WERI-Rb-1 (cell line): ENCODE measurements around the gene MCHR1.
"Not testable (repeated sequence)": the region's sequence is repeated elsewhere in the genome, so short reads cannot be mapped to it uniquely, and the experiment has no call there.

Experiments used
- DNase-seq: peaks from one replicate; pipeline ENCODE4 v3.0.0-alpha.2; 2020
- H3K27ac ChIP-seq: fragments of 250-450 bp; sonication (Bioruptor Pico); 2 replicates; pipeline ENCODE4 v1.5.1; 2020; ENCODE audit warnings: mild to moderate bottlenecking, moderate library complexity
- H3K27me3 ChIP-seq: fragments of 250-450 bp; sonication (Bioruptor Pico); 2 replicates; pipeline ENCODE4 v1.5.1; 2021; ENCODE audit warnings: mild to moderate bottlenecking, low read depth, moderate library complexity; ENCODE audit not compliant: insufficient read depth, severe bottlenecking
- H3K36me3 ChIP-seq: fragments of 250-450 bp; sonication (Bioruptor Pico); 2 replicates; pipeline ENCODE4 v1.5.1; 2020; ENCODE audit warnings: mild to moderate bottlenecking, moderate library complexity
- H3K4me3 ChIP-seq: 2 replicates; pipeline ENCODE4 v1.5.1; 2011; ENCODE audit warnings: low read depth, mild to moderate bottlenecking, control low read depth, low read length
- H3K9me3 ChIP-seq: fragments of 250-450 bp; sonication (Bioruptor Pico); 2 replicates; pipeline ENCODE4 v1.5.1; 2021; ENCODE audit warnings: mild to moderate bottlenecking, moderate library complexity; ENCODE audit not compliant: severe bottlenecking
- TF ChIP-seq, protein P1 (sequence below): IDR thresholded peaks from 2 replicates; pipeline ENCODE4 v1.5.1; 2011; ENCODE audit warnings: low read depth, mild to moderate bottlenecking, control low read depth, inconsistent platforms, low read length

The MCHR1 gene

DNA sequence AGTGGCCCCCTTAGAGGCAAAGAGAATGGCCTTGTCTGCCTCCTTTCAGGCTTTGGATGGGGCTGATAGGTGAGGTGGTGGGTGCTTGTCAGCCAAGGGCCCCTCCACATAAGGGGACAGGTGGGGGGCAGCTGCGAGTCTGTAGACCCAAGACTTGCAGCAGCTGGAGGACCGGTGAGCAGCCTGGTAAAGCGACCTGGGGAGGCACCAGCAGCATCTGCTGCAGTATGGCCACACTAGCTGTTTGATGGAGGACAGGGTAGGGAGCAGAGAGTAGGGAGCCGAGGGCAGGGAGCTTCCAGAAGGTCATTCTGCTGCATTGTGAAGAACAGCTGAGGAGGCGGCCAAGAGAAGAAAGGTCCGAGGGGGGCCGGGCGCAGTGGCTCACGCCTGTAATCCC lies 25.9 kb upstream of the MCHR1 start:
- no peaks in the 10 kb centered on the region for H3K9me3 ChIP-seq
- DNase-seq = no peak
- H3K27ac ChIP-seq = no peak overlapping the region
- H3K36me3 ChIP-seq = no peaks in the 10 kb centered on the region
- TF ChIP-seq, protein P1, sequence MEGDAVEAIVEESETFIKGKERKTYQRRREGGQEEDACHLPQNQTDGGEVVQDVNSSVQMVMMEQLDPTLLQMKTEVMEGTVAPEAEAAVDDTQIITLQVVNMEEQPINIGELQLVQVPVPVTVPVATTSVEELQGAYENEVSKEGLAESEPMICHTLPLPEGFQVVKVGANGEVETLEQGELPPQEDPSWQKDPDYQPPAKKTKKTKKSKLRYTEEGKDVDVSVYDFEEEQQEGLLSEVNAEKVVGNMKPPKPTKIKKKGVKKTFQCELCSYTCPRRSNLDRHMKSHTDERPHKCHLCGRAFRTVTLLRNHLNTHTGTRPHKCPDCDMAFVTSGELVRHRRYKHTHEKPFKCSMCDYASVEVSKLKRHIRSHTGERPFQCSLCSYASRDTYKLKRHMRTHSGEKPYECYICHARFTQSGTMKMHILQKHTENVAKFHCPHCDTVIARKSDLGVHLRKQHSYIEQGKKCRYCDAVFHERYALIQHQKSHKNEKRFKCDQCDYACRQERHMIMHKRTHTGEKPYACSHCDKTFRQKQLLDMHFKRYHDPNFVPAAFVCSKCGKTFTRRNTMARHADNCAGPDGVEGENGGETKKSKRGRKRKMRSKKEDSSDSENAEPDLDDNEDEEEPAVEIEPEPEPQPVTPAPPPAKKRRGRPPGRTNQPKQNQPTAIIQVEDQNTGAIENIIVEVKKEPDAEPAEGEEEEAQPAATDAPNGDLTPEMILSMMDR = no peak
- no peaks in the 10 kb centered on the region for H3K27me3 ChIP-seq
- no peak overlapping the region for H3K4me3 ChIP-seq

DNA sequence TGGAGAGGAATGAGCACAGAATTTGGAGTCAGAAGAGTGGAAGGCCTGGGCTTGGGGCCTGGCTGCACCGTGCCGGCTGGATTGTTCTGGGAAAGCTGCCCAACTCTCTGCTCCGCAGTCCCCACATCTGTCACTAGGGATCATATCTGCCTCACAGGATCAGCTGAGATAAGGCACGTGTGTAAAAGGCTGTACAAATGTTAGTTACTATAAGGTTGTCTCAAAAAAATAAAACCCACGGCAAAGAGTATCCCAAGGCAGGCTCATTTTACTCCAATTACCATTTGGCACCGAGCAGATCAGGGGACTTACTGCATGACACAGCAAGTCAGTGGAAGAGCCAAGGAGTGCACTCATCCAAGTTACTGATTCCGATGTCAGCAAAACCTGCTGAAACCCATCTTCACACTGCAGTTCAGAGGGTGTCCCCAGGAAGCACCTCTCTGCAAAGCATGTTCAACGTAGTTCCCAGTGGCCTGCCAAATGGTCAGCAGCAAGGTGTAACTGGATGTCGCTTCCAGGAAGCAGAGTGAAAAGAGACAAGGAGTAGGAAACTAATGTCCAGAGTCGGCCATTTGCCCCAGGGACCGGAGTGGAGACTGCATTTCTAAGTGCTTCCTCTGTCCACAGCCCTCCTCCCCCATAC lies 24.6 kb upstream of the MCHR1 start:
- DNase-seq = peak; percentile 45
- Histone ChIP-seq H3K9me3 (no peaks in the 10 kb centered on the region), H3K27me3 (no peaks in the 10 kb centered on the region), H3K36me3 (no peaks in the 10 kb centered on the region), H3K27ac (0 out of 2 replicates have a peak overlapping the region, but pooled peaks have one; percentile 0), H3K4me3 (no peak overlapping the region)
- TF ChIP-seq, protein P1 = peak; percentile 28; the same call in 1 of the 2 replicates

DNA sequence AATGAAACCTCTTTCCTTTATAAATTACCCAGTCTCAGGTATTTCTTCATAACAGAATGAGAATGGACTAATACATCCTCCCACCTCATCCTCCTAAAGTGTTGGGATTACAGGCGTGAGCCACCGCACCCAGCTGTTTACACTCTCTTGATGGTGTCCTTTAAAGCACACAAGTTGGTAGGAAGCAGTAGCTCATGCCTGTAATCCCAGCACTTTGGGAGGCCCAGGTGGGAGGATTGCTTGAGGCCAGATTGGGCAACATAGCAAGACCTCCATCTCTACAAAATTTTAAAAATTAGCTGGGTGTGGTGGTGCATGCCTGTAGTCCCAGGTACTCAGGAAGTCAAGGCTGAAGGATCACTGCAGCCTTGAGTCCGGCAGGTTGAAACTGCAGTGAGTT lies 23.3 kb upstream of the MCHR1 start:
- not testable (repeated sequence) for H3K4me3 ChIP-seq, H3K27ac ChIP-seq, H3K36me3 ChIP-seq, DNase-seq, H3K9me3 ChIP-seq, H3K27me3 ChIP-seq

DNA sequence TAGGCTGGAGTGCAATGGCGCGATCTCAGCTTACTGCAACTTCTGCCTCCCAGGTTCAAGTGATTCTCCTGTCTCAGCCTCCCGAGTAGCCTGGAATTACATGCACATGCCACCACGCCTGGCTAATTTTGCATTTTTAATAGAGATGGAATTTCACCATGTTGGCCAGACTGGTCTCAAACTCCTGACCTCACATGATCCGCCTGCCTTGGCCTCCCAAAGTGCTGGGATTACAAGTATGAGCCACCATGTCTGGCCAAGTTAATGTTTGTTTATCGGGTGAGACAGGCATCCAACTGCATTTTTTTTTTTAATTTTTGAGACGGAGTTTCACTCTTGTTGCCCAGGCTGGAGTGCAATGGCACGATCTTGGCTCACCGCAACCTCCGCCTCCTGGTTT lies 22.6 kb upstream of the MCHR1 start:
- H3K9me3 ChIP-seq, H3K36me3 ChIP-seq, DNase-seq, H3K27me3 ChIP-seq, H3K4me3 ChIP-seq, H3K27ac ChIP-seq: not testable (repeated sequence)

DNA sequence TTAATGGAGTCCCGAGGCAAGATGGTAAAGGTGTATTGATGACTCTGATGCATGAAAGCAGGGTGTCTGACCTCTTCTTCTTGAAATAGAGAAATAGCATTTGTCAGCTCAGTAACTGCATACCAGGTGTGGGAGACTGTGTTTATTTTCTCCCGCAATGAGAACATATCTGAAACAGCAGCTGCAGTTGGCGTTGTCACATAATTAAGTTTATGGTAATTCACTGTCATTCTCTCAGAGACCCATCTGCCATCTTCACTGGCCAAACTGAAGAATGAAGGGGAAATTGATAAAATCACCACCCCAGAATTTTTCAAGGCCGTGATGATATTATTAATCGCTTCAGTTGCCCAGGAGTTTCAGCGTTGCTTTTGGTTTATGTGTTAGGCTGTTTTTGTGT lies 20.1 kb upstream of the MCHR1 start:
- no peaks in the 10 kb centered on the region for H3K36me3 ChIP-seq
- H3K27me3 ChIP-seq = no peaks in the 10 kb centered on the region
- no peaks in the 10 kb centered on the region for H3K9me3 ChIP-seq
- DNase-seq = no peak
- TF ChIP-seq, protein P1 = no peak
- no peak overlapping the region for H3K4me3 ChIP-seq
- H3K27ac ChIP-seq = no peak overlapping the region

DNA sequence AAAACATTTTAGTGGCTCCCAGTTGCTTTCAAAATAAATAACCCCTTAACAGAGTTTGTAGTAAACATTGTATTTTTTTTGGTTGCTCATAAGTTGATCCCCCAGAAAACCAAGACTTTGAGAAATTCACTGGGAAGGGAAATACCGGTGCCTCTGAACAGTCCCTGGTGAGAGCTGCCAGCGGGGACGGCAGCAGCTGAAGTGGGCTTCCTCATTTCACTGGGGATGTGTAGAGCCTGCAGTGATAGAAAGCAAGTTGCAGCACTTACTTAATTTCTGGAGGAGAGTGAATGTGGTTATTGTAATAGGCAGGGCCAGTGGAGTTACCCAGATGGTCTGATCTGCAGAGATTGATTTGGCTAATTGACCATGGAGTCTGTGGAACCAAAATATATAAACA lies 18.6 kb upstream of the MCHR1 start:
- no peak for DNase-seq
- no peaks in the 10 kb centered on the region for H3K27me3 ChIP-seq
- H3K4me3 ChIP-seq = no peak overlapping the region
- H3K36me3 ChIP-seq = no peaks in the 10 kb centered on the region
- no peaks in the 10 kb centered on the region for H3K9me3 ChIP-seq
- no peak overlapping the region for H3K27ac ChIP-seq
- TF ChIP-seq, protein P1 = no peak

DNA sequence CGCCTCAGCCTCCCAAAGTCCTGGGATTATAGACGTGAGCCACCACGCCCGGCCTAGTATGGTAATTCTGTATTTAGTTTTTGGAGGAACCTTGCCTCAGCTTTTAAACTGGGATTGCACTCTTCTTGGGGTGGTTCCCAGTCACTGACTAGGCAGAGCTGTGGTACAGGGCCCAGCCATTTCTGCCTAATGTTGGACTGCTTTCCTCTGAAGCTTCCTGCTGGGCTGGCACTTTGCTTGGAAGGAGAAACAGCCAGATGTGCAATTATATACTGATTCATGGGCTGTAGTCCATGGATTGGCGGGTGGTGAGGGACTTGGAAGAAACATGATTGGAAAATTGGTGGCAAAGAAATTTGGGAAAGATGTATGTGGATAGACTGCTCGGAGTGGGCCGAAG lies 17.6 kb upstream of the MCHR1 start:
- Histone ChIP-seq H3K36me3 (no peaks in the 10 kb centered on the region), H3K9me3 (no peaks in the 10 kb centered on the region), H3K27me3 (no peaks in the 10 kb centered on the region), H3K4me3 (no peak overlapping the region), H3K27ac (no peak overlapping the region)
- DNase-seq = no peak
- TF ChIP-seq, protein P1 = no peak
